Endothelial cell (in vitro differentiated cells): Measurements from ENCODE around the gene CNOT4. TPM values are rescaled to one million over a fixed set of nuclear protein-coding genes. Genes with fewer than 3 reads are reported as not detected.
"Not testable (repeated sequence)": the region's sequence is repeated elsewhere in the genome, so short reads cannot be mapped to it uniquely, and the experiment has no call there.

ENCODE experiments used
- DNase-seq: peaks from one replicate; pipeline ENCODE4 v3.0.0; 2021; ENCODE audit warnings: low spot score
- H3K27ac Mint-ChIP-seq: one replicate; pipeline ENCODE4 v1.8.0; 2021; ENCODE audit warnings: mixed read lengths, inconsistent platforms; ENCODE audit not compliant: unreplicated experiment
- H3K27me3 Mint-ChIP-seq: one replicate; pipeline ENCODE4 v1.8.0; 2021; ENCODE audit warnings: mild to moderate bottlenecking, moderate library complexity, mixed read lengths, inconsistent platforms; ENCODE audit not compliant: unreplicated experiment
- H3K36me3 Mint-ChIP-seq: one replicate; pipeline ENCODE4 v1.8.0; 2021; ENCODE audit warnings: mild to moderate bottlenecking, low read depth, mixed read lengths, inconsistent platforms; ENCODE audit not compliant: unreplicated experiment
- H3K4me1 Mint-ChIP-seq: one replicate; pipeline ENCODE4 v1.8.0; 2021; ENCODE audit warnings: mild to moderate bottlenecking, mixed read lengths, inconsistent platforms; ENCODE audit not compliant: unreplicated experiment
- H3K4me3 Mint-ChIP-seq: one replicate; pipeline ENCODE4 v1.8.0; 2021; ENCODE audit warnings: mild to moderate bottlenecking, mixed read lengths, inconsistent platforms; ENCODE audit not compliant: unreplicated experiment
- H3K9me3 Mint-ChIP-seq: one replicate; pipeline ENCODE4 v1.8.0; 2021; ENCODE audit warnings: mixed read lengths, inconsistent platforms; ENCODE audit not compliant: unreplicated experiment
- CTCF ChIP-seq: fragments of 200-600 bp; sonication (generic); IDR thresholded peaks from one replicate; pipeline ENCODE4 v1.5.0; 2021; ENCODE audit warnings: antibody characterized with exemption; ENCODE audit not compliant: unreplicated experiment
- total RNA-seq: library from RNA; stranded (reverse); fragmentation: NEBNext Ultra II Directional; extraction: Animal tissue kit (Norgen Biotek cat#: 25700); gene quantifications from one replicate; pipeline ENCODE4 v1.2.1, GENCODE V29; 2021; ENCODE audit not compliant: unreplicated experiment

CNOT4 gene
- total RNA-seq, 1 donor from 2014 or later, result 22.7 TPM

- Mint-ChIP-seq H3K9me3 (no peaks in the 10 kb centered on the region), H3K4me3 (no peak overlapping the region), H3K27ac (no peak overlapping the region), H3K36me3 (no peaks in the 10 kb centered on the region), H3K4me1 (peaks cover 4% of the 10 kb centered on the region), H3K27me3 (peaks cover 3% of the 10 kb centered on the region)
- no peak for TF ChIP-seq CTCF
- no peak for DNase-seq
Measured at GRCh38 chr7:135509589-135509838, 388 bp downstream of the CNOT4 start.

- peak; percentile 30 for DNase-seq
- H3K9me3 Mint-ChIP-seq, result no peaks in the 10 kb centered on the region
- no peak for TF ChIP-seq CTCF
- H3K36me3 Mint-ChIP-seq, result no peaks in the 10 kb centered on the region
- H3K27ac Mint-ChIP-seq, result no peak overlapping the region
- H3K27me3 Mint-ChIP-seq, result peaks cover 3% of the 10 kb centered on the region
- H3K4me3 Mint-ChIP-seq, result no peak overlapping the region
- H3K4me1 Mint-ChIP-seq, result peaks cover 4% of the 10 kb centered on the region
Measured at GRCh38 chr7:135508883-135509588, 866 bp downstream of the CNOT4 start.

GRCh38 chr7:135501402-135501801 lies 8.5 kb downstream of the CNOT4 start:
- peak overlapping the region; percentile 2 for H3K27ac Mint-ChIP-seq
- H3K9me3 Mint-ChIP-seq, result no peaks in the 10 kb centered on the region
- H3K27me3 Mint-ChIP-seq, result peaks cover 1% of the 10 kb centered on the region
- peaks cover 3% of the 10 kb centered on the region for H3K4me1 Mint-ChIP-seq
- no peak overlapping the region for H3K4me3 Mint-ChIP-seq
- peaks cover 1% of the 10 kb centered on the region for H3K36me3 Mint-ChIP-seq
- TF ChIP-seq CTCF, result no peak
- no peak for DNase-seq

GRCh38 chr7:135499818-135500217 lies 10.1 kb downstream of the CNOT4 start:
- Mint-ChIP-seq H3K36me3 (peaks cover 3% of the 10 kb centered on the region), H3K27me3 (peaks cover 1% of the 10 kb centered on the region), H3K9me3 (no peaks in the 10 kb centered on the region), H3K4me3 (no peak overlapping the region), H3K4me1 (peaks cover 4% of the 10 kb centered on the region), H3K27ac (no peak overlapping the region)
- DNase-seq, result no peak
- TF ChIP-seq CTCF, result no peak

- H3K4me1 Mint-ChIP-seq, H3K9me3 Mint-ChIP-seq, H3K4me3 Mint-ChIP-seq, H3K27me3 Mint-ChIP-seq, DNase-seq, H3K27ac Mint-ChIP-seq, H3K36me3 Mint-ChIP-seq: not testable (repeated sequence)
Measured at GRCh38 chr7:135497161-135497560, 12.7 kb downstream of the CNOT4 start.

GRCh38 chr7:135493362-135493761 lies 16.5 kb downstream of the CNOT4 start:
- Mint-ChIP-seq H3K9me3 (no peaks in the 10 kb centered on the region), H3K4me1 (peaks cover 7% of the 10 kb centered on the region), H3K36me3 (peaks cover 3% of the 10 kb centered on the region), H3K27ac (no peak overlapping the region), H3K4me3 (no peak overlapping the region), H3K27me3 (peaks cover 1% of the 10 kb centered on the region)
- no peak for DNase-seq
- no peak for TF ChIP-seq CTCF
